Astrocyte of the cerebellum (primary cell): ENCODE data around the gene ALX3.

Experiments
- DNase-seq: peaks from one replicate; pipeline ENCODE4 v3.0.0-alpha.2; 2011; ENCODE audit warnings: low read depth
- H3K4me3 ChIP-seq: 2 replicates; pipeline ENCODE4 v1.5.1; 2011; ENCODE audit warnings: mild to moderate bottlenecking, low read depth, low read length, moderate library complexity
- in situ Hi-C: cut with HindIII; loops from 2 replicates; pipeline ENCODE4 v1.10.0; 2017; ENCODE audit warnings: low sequenced_read_pairs
- TF ChIP-seq, protein P1 (sequence below): IDR thresholded peaks from 2 replicates; pipeline ENCODE4 v1.5.1; 2012; ENCODE audit warnings: low read length, low read depth, moderate library complexity, mild to moderate bottlenecking; ENCODE audit errors: missing control alignments

ALX3 gene

DNA sequence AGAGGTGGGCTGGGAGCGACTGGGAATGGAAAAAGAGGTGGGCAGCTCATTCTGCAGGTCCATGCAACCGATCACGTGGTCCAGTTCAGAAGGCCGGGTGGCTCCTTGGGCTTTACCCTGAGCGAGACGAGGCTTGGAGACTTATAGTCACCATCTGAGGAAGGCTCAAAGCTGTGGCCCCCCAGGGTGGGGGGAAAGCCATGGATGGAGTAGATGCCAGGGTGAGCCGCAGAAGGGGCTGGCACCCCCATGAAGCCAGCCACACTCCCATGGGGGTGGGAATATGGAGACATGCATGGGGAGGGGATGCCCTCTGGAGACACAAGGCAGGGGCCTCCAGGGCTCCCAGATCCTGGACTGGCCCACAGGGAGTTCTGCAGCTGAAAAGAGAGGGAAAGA, 9.8 kb downstream of the ALX3 start:
- no peak overlapping the region for H3K4me3 ChIP-seq
- no peak for DNase-seq
- TF ChIP-seq, protein P1, sequence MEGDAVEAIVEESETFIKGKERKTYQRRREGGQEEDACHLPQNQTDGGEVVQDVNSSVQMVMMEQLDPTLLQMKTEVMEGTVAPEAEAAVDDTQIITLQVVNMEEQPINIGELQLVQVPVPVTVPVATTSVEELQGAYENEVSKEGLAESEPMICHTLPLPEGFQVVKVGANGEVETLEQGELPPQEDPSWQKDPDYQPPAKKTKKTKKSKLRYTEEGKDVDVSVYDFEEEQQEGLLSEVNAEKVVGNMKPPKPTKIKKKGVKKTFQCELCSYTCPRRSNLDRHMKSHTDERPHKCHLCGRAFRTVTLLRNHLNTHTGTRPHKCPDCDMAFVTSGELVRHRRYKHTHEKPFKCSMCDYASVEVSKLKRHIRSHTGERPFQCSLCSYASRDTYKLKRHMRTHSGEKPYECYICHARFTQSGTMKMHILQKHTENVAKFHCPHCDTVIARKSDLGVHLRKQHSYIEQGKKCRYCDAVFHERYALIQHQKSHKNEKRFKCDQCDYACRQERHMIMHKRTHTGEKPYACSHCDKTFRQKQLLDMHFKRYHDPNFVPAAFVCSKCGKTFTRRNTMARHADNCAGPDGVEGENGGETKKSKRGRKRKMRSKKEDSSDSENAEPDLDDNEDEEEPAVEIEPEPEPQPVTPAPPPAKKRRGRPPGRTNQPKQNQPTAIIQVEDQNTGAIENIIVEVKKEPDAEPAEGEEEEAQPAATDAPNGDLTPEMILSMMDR: no peak
- in situ Hi-C loops: no loop called here

DNA sequence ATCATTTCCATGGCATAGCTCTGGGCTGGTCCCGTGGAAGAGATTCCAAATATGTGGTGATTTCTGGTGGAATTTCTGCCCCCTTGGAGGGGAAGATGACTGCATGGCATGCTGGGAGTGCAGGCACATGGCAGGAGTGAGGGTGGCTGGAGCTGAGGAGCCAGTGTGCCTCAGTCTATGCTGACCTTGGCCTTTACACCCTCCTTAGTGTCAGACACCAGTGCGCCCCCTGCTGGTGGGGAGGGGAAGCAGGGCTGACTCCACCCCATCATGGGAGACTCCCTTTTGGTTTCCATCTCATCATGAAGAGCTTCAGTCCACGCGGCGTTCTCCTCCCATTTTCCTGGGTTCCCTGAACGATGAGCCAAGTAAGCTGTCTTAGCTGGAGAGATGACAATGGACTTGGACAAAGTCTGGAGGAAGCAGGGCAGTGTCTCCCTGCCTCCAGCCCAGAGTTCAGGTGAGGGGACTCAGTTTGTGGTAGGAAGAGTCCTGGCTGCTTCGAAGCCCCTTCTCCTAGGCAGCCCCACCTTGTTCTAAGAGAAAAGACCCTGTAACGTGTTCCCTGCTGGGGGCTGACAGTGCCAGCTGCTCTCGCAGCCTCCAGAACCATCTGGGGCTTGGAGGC, 10.3 kb downstream of the ALX3 start:
- TF ChIP-seq, protein P1: peak; percentile 78
- no peak overlapping the region for H3K4me3 ChIP-seq
- no peak for DNase-seq
- in situ Hi-C loops: no loop called here

DNA sequence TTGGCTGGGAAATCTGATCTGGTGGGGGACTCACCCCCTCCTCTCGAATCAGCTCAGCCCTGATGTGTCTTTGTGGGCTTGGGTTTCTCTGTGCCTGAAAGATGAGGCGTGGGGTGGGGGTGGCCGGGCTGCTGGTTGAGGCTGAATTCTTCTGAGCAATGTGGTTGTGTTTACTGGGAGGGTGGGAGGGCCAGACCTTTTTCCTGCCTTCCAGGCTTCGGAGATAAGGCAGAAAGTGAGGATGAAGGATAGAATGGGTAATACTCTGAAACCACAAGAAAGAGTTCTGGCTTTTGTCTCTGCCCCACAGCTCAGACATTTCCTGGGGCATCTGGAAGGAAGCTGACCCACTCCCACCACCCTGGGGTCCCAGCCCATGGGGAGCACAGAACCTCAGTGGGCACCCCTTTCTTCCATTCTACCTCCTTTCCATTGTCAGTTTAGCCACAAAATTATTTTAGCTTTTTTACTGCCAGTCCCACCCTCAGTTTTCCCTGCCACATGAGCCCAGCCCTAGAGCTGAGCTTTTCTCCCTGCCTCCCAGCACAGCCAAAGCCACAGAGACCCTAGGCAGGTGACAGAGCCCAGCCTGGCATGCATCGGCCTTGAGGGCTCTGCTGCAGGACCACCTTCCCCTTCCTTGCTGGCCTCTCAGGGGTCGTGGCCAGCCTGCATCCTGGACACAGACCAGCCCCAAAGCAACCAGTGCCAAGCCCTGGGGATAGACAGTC, 11.2 kb downstream of the ALX3 start:
- no peak overlapping the region for H3K4me3 ChIP-seq
- DNase-seq: no peak
- TF ChIP-seq, protein P1: no peak
- in situ Hi-C loops: no loop called here

DNA sequence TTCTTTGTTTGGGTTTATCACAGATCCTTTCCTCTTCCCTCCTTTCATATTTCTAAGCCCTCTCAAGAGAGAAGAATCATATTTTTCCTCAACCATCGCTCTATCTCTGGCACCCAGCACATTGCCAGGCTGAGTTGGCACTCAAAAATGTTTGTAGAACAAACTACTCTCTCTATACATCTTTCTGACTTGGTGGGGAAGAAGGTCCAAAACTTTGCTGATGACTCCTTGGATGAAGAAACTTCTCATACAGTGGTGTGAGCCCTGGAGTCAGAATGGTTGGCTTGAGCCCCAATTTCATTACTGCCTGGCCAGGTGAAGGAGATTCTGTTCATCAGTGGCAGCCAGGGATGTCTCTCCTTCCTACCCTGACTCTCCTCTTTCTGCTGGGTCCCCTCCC, 11.9 kb downstream of the ALX3 start:
- no peak for DNase-seq
- in situ Hi-C loops: no loop called here
- TF ChIP-seq, protein P1: no peak

DNA sequence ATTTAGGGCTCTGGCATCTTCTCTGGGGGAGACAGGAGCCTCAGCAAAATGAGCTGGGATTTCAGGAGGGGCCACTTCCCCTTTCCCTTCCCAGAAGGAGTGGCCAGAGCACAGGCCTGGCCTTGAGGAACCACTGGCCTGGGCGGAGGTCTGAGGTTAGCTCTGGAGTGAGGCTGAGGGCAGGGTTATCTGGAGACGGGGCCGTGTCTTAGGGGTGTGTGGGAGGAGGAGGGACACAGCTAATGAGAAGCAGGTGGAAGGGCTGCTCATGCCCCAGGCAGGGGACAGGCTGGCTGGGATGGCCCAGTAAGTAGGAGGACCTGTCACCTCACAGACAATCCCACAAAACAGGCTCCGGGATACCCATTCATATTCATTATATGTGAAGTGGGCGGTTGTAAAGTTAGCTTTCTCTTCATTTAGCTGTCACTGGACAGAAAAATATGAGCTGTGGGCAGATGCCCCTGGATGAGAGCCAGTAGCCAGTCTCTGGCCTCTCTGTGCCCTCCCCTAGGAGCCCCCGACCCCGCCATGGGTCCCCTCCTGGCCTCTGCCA, 12.4 kb downstream of the ALX3 start:
- in situ Hi-C loops: no loop called here
- no peak overlapping the region for H3K4me3 ChIP-seq
- no peak for DNase-seq
- TF ChIP-seq, protein P1: no peak

More for the DNA sequence above, 11.9 kb downstream of the ALX3 start:
- no peak overlapping the region for H3K4me3 ChIP-seq

DNA sequence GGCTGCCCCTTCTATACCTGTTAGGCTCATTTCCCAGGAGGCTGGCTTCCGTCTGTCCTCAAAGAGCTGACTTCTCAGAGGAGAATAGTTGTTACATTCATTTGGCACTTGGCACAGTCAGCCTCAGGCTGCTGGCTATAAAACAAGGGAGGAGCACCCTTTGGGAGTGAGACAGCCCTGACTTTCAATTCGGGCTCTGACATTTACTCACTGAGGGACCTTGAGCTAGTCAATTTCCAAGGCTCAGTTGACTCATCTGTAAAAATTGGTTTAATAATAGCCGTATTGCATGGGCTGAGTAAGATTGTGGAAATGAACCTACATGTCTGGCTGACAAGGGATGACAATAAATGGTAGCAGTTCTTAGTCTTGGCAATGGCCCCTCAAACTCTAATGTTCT, 13.7 kb downstream of the ALX3 start:
- in situ Hi-C loops: no loop called here
- TF ChIP-seq, protein P1: no peak
- H3K4me3 ChIP-seq: no peak overlapping the region
- DNase-seq: no peak
